ENCODE measurements around the gene AKAP5.

DNA sequence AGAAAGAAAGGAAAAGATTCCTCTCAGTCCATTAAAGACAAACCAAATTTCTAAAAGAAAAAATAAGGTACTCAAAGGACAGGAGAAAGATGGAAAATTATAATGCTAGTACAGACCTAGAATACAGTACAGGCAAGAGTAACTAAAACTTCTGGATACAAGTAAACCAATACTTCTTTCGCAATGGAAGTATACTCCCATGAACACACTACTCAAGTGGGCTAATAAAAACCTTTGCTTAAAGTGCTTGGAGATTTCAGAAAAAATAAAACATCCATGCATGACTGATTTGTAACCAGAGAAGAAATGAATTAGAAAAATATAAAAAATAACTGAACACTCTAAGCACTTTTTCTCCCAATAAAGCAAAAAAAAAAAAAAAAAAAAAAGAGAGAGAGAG is 34.8 kb downstream of the AKAP5 start:
- TF ChIP-seq, protein P1, sequence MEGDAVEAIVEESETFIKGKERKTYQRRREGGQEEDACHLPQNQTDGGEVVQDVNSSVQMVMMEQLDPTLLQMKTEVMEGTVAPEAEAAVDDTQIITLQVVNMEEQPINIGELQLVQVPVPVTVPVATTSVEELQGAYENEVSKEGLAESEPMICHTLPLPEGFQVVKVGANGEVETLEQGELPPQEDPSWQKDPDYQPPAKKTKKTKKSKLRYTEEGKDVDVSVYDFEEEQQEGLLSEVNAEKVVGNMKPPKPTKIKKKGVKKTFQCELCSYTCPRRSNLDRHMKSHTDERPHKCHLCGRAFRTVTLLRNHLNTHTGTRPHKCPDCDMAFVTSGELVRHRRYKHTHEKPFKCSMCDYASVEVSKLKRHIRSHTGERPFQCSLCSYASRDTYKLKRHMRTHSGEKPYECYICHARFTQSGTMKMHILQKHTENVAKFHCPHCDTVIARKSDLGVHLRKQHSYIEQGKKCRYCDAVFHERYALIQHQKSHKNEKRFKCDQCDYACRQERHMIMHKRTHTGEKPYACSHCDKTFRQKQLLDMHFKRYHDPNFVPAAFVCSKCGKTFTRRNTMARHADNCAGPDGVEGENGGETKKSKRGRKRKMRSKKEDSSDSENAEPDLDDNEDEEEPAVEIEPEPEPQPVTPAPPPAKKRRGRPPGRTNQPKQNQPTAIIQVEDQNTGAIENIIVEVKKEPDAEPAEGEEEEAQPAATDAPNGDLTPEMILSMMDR (IDR thresholded peaks at IDR 0.05; ENCODE audit: insufficient read depth, low read depth, low read length): no peak
- no peak for TF ChIP-seq EZH2 (IDR thresholded peaks at IDR 0.05; ENCODE audit: insufficient read depth, low read length)

Data from astrocyte (in vitro differentiated cells and primary cell).